GM19025 (cell line): ENCODE data around the gene SLFN5.
"Not testable (repeated sequence)": the region's sequence is repeated elsewhere in the genome, so short reads cannot be mapped to it uniquely, and the experiment has no call there.

Source experiments
- ATAC-seq: cut with Tn5 transposase; IDR thresholded peaks from one replicate; pipeline ENCODE4 v1.9.1; 2021; ENCODE audit warnings: mild to moderate bottlenecking, low read depth, moderate library complexity; ENCODE audit not compliant: unreplicated experiment

Gene SLFN5

DNA sequence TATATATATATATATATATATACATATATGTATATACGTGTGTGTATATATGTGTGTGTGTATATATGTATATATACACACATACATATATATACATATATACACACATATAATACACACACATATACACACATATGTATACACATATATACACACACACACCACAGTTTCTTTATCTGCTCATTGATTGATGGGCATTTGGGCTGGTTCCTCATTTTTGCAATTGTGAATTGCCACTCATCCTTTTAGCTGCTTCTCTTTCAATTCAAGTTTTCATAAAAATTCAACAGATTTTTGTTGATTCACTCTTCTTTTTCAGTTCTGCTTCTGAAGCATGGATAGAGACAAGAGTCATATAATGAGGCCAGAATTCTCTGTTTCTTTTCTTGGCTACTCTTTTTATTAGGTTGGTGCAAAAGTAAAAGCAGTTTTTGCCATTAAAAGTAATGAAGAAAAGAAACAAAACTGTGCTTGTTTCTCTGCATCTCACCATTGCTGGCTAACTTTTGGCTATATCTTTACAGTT lies 44.5 kb downstream of the SLFN5 start:
- ATAC-seq: no peak

DNA sequence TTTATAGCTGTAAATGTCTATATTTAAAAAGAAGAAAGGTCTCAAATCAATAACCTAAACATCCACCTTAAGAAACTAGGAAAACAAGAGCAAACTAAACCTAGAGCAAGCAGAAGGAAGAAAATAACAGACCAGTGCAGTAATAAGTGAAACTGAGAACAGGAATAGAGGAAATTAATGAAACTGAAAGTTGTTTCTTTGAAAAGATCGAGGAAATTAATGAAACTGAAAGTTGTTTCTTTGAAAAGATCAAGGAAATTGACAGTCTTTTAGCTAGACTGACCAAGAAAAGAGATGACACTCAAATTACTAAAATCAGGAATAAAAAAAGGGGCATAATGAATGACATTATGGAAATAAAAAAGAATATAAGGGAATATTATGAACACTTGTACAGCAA lies 46.4 kb downstream of the SLFN5 start:
- no peak for ATAC-seq

DNA sequence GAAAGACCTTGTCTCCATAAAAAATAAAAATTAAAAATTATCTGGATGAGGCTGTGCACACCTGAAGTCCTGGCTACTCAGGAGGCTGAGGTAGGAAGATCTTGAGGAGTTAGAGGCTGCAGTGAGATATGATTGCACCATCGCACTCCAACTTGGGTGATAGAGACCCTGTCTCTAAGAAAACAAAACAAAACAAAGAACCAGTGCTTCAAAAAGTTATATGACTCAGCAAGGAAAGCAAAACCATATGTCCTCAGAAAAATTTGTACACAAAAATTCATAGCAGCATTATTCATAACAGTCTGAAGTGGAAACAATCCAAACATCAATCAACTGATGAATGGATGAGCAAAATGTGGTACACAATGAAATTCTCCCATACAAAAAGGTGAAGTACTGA lies 48.9 kb downstream of the SLFN5 start:
- no peak for ATAC-seq

DNA sequence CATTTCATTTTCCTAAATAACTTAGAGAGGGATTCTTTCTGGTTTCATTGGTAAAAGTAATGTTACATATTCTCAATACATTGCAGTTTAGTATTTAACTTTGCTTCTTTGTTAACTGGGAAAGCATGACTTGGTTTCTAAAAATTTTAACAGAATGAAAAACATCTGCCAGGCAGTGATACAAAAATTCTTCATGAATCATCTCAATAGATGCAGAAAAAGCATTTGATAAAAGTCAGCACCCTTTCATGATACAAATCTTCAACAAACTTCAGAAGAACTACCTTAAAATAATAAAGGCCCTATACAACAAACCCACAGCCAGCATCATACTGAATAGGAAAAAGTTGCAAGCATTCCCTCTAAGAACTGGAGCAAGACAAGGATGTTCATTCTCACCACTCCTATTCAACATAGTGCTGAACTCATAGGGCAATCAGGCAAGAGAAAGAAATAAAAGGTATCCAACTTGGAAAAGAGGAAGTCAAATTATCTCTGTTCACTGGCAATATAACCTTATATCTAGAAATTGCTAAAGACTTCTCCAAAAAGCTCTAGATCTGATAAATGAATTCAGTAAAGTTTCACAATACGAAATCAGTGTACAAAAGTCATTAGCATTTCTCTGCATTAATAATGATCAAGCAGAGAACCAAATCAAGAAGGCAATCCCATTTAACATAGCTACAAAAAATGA lies 50.4 kb downstream of the SLFN5 start:
- no peak for ATAC-seq

DNA sequence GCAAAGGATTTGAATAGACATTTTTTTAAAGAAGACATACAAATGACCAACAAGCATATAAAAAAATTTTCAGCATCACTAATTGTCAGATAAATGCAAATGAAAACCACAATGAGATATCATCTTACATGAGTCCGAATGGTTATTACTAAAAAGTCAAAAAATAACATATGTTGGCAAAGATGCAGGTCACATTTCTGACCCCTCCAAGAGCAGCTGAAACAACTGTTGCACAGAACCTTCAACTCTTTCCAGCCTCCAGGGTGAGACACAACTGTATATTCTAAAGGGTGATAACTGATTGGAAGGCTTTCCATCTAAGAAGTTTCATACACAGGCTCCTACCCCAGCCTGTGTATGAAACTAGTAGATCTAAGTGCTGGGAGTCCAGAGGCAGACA lies 51.9 kb downstream of the SLFN5 start:
- ATAC-seq: no peak

- no peak for ATAC-seq
These were observed 52.8 kb downstream of the SLFN5 start for GRCh38 chr17:35295686-35296085.

- ATAC-seq: no peak
These were observed 54.8 kb downstream of the SLFN5 start for GRCh38 chr17:35297666-35298065.

- no peak for ATAC-seq
These were observed 55.8 kb downstream of the SLFN5 start for GRCh38 chr17:35298639-35299038.

DNA sequence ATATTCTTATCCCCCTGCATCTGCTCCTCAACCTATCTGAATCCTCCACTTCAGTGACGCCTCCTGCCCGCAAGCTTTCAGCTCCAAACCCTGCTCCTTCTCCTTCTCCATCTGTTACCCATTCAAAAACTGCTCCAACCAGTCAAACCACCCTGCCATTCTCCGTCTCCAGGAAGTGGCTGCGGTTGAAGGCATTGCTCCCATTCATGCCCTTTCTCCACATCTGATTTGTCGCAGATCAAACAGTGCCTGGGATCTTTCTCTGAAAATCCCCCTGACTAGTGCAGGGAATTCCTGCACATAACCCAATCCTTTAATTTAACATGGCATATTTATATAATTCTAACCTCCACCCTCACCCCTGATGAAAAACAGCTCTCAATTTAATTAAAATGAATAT lies 56.3 kb downstream of the SLFN5 start:
- no peak for ATAC-seq

- ATAC-seq: not testable (repeated sequence)
These were observed 66.5 kb downstream of the SLFN5 start for GRCh38 chr17:35309345-35309744.

DNA sequence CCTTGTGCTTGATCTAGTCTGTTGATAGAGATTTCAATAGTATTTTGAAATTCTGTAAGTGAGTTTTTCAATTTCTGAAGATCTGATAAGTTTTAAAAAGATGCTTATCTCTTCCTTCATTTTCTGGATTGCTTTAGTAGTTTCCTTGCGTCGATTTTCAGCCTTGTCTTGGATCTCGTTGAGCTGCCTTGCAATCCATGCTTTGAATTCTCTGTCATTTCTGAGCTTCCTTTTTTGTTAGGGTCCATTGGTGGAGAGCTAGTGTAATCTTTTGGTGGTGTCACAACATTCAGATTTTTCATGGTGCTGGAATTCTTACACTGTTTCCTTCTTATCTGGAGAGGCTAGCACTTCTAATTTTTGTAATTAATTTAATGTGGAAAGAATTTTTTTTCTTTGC lies 69.5 kb downstream of the SLFN5 start:
- no peak for ATAC-seq

DNA sequence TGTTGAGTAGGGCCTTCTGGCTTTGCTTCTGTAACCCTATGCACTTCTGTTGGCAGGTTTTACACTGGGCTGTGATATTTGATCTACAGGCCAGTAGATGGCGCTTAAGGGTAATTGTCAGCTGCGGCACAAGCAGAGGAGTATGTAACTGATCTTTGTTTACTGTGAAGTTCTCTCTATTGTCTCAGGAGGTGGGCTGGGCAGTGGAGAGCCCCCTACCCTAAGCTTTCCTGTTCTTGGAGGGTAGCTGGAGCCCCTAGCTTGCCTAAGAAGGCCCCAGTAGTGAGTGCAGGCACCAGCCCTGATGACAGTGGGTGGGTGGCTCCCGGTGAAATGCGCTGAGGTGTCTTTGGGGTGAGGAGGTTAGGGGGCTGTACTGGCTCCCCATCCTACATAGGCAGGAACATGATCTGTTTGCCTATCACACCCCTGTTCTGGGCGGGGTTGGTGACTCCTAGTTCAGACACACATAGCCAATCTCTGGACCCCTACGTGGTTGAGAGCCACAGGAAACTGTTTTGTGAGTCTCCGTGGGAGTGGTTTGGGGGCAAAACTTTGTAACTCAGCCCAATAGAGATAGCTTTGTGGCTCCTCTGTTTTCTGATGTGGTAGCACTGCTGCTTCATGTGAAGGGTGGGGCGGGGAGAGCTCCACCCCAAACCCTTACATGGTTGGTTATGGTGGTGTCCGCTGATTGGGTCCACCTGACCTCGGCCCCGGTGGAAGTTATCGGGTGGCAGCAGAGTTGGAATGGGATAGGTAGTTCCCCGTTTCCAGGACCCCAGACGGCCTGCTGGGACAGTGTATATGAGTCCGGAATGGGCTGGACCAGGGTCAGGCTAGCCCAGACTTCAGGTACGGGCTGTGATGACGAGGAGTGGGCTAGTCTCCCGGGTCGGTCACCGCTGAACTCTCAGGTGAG lies 70.2 kb downstream of the SLFN5 start:
- no peak for ATAC-seq

DNA sequence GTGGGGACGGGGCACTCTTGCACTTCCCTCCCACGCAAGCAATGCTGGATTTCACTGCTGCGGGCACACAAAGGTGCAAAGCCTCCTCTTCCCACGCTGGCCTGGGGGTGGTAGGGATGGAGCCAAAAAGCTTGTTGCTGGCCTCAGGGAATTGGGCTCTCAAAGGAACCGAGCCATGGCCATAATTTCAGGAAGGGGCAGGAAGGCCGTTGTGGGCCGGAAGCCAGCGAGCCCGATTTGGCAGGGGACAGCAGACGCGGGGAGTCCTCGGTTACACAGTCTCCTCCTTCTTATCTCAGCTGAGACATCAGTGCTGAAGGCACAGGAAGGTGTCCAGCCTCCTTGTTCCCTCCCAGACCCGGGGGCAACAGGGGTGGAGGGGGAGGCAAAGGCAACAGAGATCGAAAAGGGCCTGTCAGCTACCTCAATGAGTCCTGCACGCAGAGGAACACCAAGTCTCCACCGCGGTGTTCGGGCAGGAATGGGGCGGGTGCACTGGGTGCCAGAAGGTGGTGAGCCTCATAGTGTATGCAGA lies 71.1 kb downstream of the SLFN5 start:
- ATAC-seq: no peak

DNA sequence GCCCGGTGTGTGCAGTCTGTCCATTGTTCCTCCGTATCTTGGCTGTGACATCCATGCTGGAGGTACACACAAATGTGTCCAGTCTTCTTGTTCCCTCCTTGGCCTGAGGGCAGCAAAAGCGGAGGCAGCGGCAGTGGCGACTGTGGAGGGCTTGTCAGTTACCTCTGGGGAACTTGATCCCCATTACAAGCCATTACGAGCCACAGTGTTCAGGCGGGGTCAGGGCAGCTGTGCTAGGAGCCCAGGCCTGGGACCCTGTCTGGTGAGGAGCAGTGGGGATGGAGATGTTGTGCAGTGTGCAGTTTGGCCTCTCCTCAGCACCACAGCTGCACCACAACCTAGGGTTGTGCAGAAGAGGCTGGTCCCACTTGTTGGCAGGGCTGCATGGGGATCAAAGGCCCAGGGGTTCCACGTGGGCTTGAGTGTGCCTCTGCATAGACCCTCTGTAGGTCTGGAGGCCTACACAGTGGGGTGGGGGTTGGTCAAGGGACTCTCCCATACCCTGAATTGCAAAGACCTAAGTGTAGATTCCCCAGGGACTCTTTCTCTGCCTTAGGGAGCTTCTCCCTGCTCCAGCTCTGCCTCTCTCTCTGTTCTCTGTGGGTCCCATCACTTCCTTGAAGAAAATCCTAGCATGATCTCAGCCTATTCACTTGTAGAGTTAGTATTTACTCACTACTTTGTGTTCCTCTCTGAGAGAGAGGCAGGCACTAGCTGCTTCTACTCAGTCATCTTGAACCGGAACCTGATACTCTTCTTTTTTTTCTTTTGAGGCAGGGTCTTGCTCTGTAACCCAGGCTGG lies 71.7 kb downstream of the SLFN5 start:
- no peak for ATAC-seq

DNA sequence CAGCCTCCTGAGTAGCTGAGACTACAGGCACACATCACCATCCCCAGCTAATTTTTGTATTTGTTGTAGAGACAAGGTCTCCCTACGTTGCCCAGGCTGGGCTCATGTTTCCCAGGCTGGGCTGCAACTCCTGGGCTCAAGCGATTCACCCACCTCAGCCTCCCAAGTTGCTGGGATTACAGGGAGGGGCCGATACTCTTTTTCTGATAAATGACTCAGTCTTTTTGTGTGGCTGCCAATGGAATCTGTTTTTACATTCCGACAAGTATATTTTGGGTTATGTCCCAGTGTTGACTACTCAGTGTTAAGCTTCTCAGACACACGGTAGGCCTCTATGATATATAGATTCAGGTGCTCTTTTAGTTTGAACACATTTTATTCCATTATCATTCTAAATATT lies 72.4 kb downstream of the SLFN5 start:
- no peak for ATAC-seq

DNA sequence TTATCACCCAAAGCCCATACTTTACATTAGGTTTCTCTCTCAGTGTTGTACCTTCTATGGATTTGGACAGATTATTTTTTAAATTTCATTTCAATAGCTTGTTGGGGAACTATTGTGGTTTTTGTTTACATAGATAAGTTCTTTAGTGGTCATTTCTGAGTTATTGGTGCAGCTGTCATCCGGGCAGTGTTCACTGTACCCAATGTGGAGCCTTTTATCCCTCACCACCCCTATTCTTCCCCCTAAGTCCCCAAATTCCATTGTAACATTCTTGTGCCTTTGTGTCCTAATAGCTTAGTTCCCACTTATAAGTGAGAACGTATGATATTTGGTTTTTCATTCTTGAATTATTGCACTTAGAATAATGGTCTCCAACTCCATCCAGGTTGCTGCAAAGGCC lies 73.1 kb downstream of the SLFN5 start:
- no peak for ATAC-seq

DNA sequence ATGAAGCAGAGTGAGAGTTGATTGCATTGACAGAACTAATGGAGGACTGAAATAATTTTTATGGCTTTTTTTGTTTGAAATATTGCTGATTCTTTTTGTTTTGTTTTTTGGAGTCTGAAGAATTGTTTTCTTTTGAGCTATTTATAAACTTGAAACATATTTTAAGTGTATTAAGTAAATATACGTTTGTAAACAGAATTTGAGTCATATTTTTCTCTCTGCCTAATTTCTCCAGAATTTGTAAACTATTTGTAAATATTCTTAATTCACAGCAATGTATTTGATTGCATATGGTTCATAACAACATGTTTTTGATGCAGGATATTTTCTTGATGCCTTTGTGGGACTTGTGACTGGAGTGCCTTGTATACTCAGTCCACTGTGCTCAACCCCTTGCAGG lies 79.9 kb downstream of the SLFN5 start:
- no peak for ATAC-seq
